Neural crest cell (in vitro differentiated cells): ENCODE results near the gene OAS3. TPM values are rescaled to one million over a fixed set of nuclear protein-coding genes. Genes with fewer than 3 reads are reported as not detected.

Source experiments
- DNase-seq: peaks from one replicate; pipeline ENCODE4 v3.0.0; 2021; ENCODE audit warnings: low read depth, mixed read lengths, low spot score
- H3K27ac Mint-ChIP-seq: one replicate; pipeline ENCODE4 v1.8.0; 2021; ENCODE audit warnings: mild to moderate bottlenecking, mixed read lengths; ENCODE audit not compliant: unreplicated experiment
- H3K27me3 Mint-ChIP-seq: 2 replicates; pipeline ENCODE4 v1.8.0; 2021; ENCODE audit warnings: low read depth, mild to moderate bottlenecking, mixed read lengths
- H3K36me3 Mint-ChIP-seq: 2 replicates; pipeline ENCODE4 v1.8.0; 2021; ENCODE audit warnings: low read depth, mild to moderate bottlenecking, mixed read lengths
- H3K4me1 Mint-ChIP-seq: 2 replicates; pipeline ENCODE4 v1.8.0; 2021; ENCODE audit warnings: mixed read lengths
- H3K4me3 Mint-ChIP-seq: one replicate; pipeline ENCODE4 v1.8.0; 2021; ENCODE audit warnings: mild to moderate bottlenecking, mixed read lengths
- H3K9me3 Mint-ChIP-seq: 2 replicates; pipeline ENCODE4 v1.8.0; 2021; ENCODE audit warnings: mixed read lengths
- CTCF ChIP-seq: fragments of 200-600 bp; sonication (generic); conservative IDR thresholded peaks from 2 replicates; pipeline ENCODE4 v1.5.0; 2021; ENCODE audit warnings: antibody characterized with exemption, mild to moderate bottlenecking
- total RNA-seq: library from RNA; stranded (reverse); gene quantifications from 2 replicates; pipeline ENCODE4 v1.2.1, GENCODE V29; 2021

OAS3 gene
- total RNA-seq, 1 donor from 2014 or later = 0.54 TPM

DNA sequence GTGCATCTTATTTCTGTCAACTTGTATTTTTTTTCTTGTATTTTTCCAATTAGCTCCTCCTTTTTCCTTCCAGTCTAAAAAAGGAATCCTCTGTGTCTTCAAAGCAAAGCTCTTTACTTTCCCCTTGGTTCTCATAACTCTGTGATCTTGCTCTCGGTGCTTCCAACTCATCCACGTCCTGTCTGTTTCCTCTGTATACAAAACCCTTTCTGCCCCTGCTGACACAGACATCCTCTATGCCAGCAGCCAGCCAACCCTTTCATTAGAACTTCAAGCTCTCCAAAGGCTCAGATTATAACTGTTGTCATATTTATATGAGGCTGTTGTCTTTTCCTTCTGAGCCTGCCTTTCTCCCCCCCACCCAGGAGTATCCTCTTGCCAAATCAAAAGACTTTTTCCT lies 72.4 kb downstream of the OAS3 start:
- TF ChIP-seq CTCF = no peak
- no peak overlapping the region for H3K27ac Mint-ChIP-seq
- H3K27me3 Mint-ChIP-seq = peaks cover 34% of the 10 kb centered on the region
- no peaks in the 10 kb centered on the region for H3K36me3 Mint-ChIP-seq
- H3K4me1 Mint-ChIP-seq = peaks cover 8% of the 10 kb centered on the region
- no peak for DNase-seq
- H3K9me3 Mint-ChIP-seq = no peaks in the 10 kb centered on the region
- H3K4me3 Mint-ChIP-seq = no peak overlapping the region

DNA sequence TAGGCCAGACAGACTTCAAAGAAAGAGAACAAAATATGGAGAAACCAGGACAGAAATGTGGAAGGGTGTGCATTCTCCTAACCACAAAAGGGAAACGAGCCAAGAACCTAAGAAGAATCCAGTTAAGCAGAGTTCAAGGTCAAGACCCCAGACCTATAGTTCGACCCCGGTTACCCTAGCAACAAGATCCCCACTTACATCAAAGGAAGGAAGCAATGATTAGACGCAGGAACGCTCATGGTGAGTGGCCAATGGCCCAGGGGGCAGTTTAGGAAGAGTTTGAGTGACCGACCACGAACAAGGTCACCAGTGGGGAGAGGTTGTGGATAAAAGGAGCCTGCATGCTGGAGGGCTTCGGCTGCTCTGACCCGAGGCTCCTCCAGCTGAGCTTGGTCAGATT lies 76.3 kb downstream of the OAS3 start:
- Mint-ChIP-seq H3K4me1 (peaks cover 8% of the 10 kb centered on the region), H3K27me3 (peaks cover 17% of the 10 kb centered on the region), H3K27ac (no peak overlapping the region), H3K9me3 (no peaks in the 10 kb centered on the region), H3K4me3 (no peak overlapping the region), H3K36me3 (no peaks in the 10 kb centered on the region)
- DNase-seq = no peak
- TF ChIP-seq CTCF = no peak

DNA sequence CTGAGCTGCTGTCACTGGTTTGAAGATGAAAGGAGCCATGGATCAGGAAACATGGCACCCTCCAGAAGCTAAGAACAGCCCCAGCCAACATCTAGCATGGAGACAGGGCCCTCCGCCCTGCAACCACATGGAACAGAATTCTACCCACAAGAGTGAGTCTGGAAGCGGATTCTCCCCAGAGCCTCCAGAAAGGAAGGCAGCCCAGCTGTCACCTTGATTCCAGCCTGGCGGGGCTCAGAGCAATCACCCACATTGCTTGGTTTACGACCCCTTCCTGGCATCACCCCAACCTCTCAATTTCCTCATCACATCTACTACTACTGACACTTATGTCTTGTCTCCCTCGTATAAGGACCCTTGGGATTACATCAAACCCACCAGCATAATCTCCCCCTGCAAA lies 78.5 kb downstream of the OAS3 start:
- H3K4me1 Mint-ChIP-seq = peaks cover 8% of the 10 kb centered on the region
- H3K9me3 Mint-ChIP-seq = no peaks in the 10 kb centered on the region
- no peak overlapping the region for H3K4me3 Mint-ChIP-seq
- no peak for TF ChIP-seq CTCF
- H3K36me3 Mint-ChIP-seq = no peaks in the 10 kb centered on the region
- DNase-seq = no peak
- no peak overlapping the region for H3K27ac Mint-ChIP-seq
- H3K27me3 Mint-ChIP-seq = peaks cover 24% of the 10 kb centered on the region

DNA sequence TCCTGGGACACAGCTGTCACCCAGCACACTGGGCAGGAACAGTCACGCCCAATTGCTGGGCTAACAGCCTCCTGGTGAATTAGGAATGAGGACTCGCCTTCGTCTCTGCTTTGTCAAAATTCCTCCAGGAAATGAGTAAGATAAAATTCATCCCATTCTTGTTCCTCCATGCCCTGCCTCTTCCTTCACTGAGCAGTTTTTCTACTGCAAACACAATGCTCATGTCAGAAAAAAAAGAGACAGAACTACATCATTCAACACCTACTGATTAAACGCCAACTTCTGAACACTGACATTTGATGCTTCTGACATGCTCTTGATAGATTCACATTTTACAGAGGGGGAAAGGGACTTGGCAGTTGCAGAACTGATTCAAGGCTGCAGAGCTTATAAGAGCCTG lies 80.8 kb downstream of the OAS3 start:
- H3K27ac Mint-ChIP-seq = no peak overlapping the region
- no peaks in the 10 kb centered on the region for H3K9me3 Mint-ChIP-seq
- no peak overlapping the region for H3K4me3 Mint-ChIP-seq
- peaks cover 43% of the 10 kb centered on the region for H3K27me3 Mint-ChIP-seq
- no peak for TF ChIP-seq CTCF
- no peaks in the 10 kb centered on the region for H3K36me3 Mint-ChIP-seq
- H3K4me1 Mint-ChIP-seq = peaks cover 8% of the 10 kb centered on the region
- DNase-seq = no peak

DNA sequence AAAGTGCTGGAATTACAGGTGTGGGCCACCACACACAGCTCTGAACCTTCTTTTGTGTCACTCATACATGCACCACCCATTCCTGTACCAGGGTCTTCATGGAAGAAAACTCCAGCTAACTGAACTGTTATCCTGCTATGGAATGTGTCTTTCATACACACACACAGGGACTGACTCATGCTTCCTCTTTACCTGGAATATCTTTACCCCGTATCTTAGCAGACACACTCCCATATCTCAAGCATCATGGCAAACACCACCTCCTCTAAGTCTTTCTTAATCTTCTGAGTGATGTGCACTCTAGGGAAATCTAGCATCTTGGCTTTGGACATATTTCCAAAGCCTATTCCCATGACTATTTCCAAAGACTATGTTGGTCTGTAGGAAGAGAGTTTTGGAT lies 83.2 kb downstream of the OAS3 start:
- H3K27ac Mint-ChIP-seq = no peak overlapping the region
- H3K4me3 Mint-ChIP-seq = no peak overlapping the region
- H3K4me1 Mint-ChIP-seq = no peaks in the 10 kb centered on the region
- TF ChIP-seq CTCF = no peak
- peaks cover 48% of the 10 kb centered on the region for H3K27me3 Mint-ChIP-seq
- no peaks in the 10 kb centered on the region for H3K9me3 Mint-ChIP-seq
- no peak for DNase-seq
- H3K36me3 Mint-ChIP-seq = no peaks in the 10 kb centered on the region

Other genes with a start within 250 kb of the OAS3 start
- not detected in 2 replicates for gene RPH3A, start 146.7 kb upstream of the OAS3 start, total RNA-seq
- not detected in 2 replicates for gene OAS1, start 31.5 kb upstream of the OAS3 start, total RNA-seq
- gene OAS2, start 40.0 kb downstream of the OAS3 start, total RNA-seq = not detected in 2 replicates
- gene DTX1, start 118.3 kb downstream of the OAS3 start, total RNA-seq = 8.1 and 8.4 TPM in 2 replicates
- gene RASAL1, start 197.3 kb downstream of the OAS3 start, total RNA-seq = not detected in 2 replicates
- not detected in 2 replicates for gene CFAP73, start 211.2 kb downstream of the OAS3 start, total RNA-seq
- gene DDX54, start 247.0 kb downstream of the OAS3 start, total RNA-seq = 68.5 and 69.7 TPM in 2 replicates
- 20.0 and 20.1 TPM in 2 replicates for gene RITA1, start 247.2 kb downstream of the OAS3 start, total RNA-seq